B cell (primary cell): ENCODE results near the gene ACOXL. TPM values are rescaled to one million over a fixed set of nuclear protein-coding genes. Genes with fewer than 3 reads are reported as not detected.

Experiments used
- ATAC-seq: fragments of 200-7000 bp; cut with Tn5 transposase; one replicate; pipeline ENCODE4 v1.10.0; 2021; ENCODE audit warnings: low read depth, mild to moderate bottlenecking, moderate number of reproducible peaks, moderate library complexity
- CTCF ChIA-PET: fragments of 350-600 bp; sonication (Branson Sonifier 250); formaldehyde crosslinking; loops from one replicate; lab custom pipeline; 2021; ENCODE audit warnings: antibody characterized with exemption, inconsistent platforms; lab: Charles Lee
- POLR2A ChIA-PET: fragments of 350-600 bp; sonication (Branson Sonifier 250); formaldehyde crosslinking; loops from one replicate; lab custom pipeline; 2021; ENCODE audit warnings: antibody characterized with exemption; lab: Charles Lee
- DNase-seq: peaks from one replicate; pipeline ENCODE4 v3.0.0; 2013
- H2AFZ ChIP-seq: 2 replicates; pipeline ENCODE4 v1.6.1; 2012; ENCODE audit warnings: mild to moderate bottlenecking, low read depth, low read length; ENCODE audit not compliant: insufficient read depth, poor library complexity, severe bottlenecking
- H3K27ac ChIP-seq, 2 donors: 1 replicate in 1 of 2; 2 replicates in 1 of 2; pipeline ENCODE4 v1.5.1; 2012 to 2013; ENCODE audit warnings: low read length in 2 of 2, mild to moderate bottlenecking in 2 of 2, moderate library complexity in 1 of 2
- H3K27me3 ChIP-seq, 4 experiments: fragments of 200-600 bp in 1 of 4; sonication (generic) in 1 of 4; replicated peaks in 1 of 4; 1 replicate in 2 of 4; 2 replicates in 2 of 4; pipeline versions ENCODE4 v1.6.1 to v1.7.0; 2013 to 2016; ENCODE audit warnings: low read length in 3 of 4, mild to moderate bottlenecking in 2 of 4, mixed read lengths in 1 of 4, moderate library complexity in 1 of 4; ENCODE audit not compliant: insufficient read depth in 4 of 4, control insufficient read depth in 3 of 4; ENCODE audit errors: control extremely low read depth in 1 of 4
- H3K36me3 ChIP-seq, 2 experiments: replicated peaks in 1 of 2; 1 replicate in 1 of 2; 2 replicates in 1 of 2; pipeline versions ENCODE4 v1.6.1 to v1.7.1; 2013; ENCODE audit warnings: low read length in 1 of 2; ENCODE audit not compliant: insufficient read depth in 2 of 2, control insufficient read depth in 1 of 2; ENCODE audit errors: control extremely low read depth in 1 of 2, extremely low read depth in 1 of 2
- H3K4me1 ChIP-seq, 2 donors: fragments of 200-600 bp in 1 of 2; sonication (generic) in 1 of 2; 1 replicate in 1 of 2; 2 replicates in 1 of 2; pipeline versions ENCODE4 v1.5.1 to v1.6.1; 2013 to 2017; ENCODE audit warnings: low read length in 2 of 2; ENCODE audit not compliant: control insufficient read depth in 2 of 2, insufficient read depth in 2 of 2
- H3K4me2 ChIP-seq: replicated peaks from 2 replicates; pipeline ENCODE3; 2012; ENCODE audit warnings: mild to moderate bottlenecking, low read depth, low read length; ENCODE audit not compliant: poor library complexity, severe bottlenecking
- H3K4me3 ChIP-seq, 5 experiments: fragments of 200-600 bp in 1 of 5; sonication (generic) in 1 of 5; 1 replicate in 3 of 5; 2 replicates in 2 of 5; pipeline versions ENCODE4 v1.5.1 to v1.7.0; 2011 to 2016; ENCODE audit warnings: low read length in 4 of 5, mild to moderate bottlenecking in 4 of 5, low read depth in 2 of 5, control low read depth in 1 of 5, moderate library complexity in 1 of 5; ENCODE audit not compliant: insufficient read depth in 1 of 5; ENCODE audit errors: control extremely low read depth in 1 of 5, extremely low read depth in 1 of 5
- H3K79me2 ChIP-seq: fragments of 200-600 bp; sonication (generic); one replicate; pipeline ENCODE4 v1.6.0; 2016; ENCODE audit warnings: low read length; ENCODE audit not compliant: control insufficient read depth, insufficient read depth
- H3K9ac ChIP-seq: fragments of 200-600 bp; sonication (generic); 2 replicates; pipeline ENCODE4 v1.6.1; 2017; ENCODE audit warnings: mild to moderate bottlenecking, low read length, moderate library complexity
- H3K9me3 ChIP-seq, 3 donors: one replicate each; pipeline versions ENCODE4 v1.6.1 to v1.7.1; 2013; ENCODE audit warnings: low read length in 2 of 3; ENCODE audit not compliant: control insufficient read depth in 2 of 3, insufficient read depth in 1 of 3; ENCODE audit errors: control extremely low read depth in 1 of 3
- H4K20me1 ChIP-seq: 2 replicates; pipeline ENCODE4 v1.6.0; 2012; ENCODE audit warnings: mild to moderate bottlenecking, low read length; ENCODE audit not compliant: insufficient read depth, control insufficient read depth, poor library complexity, severe bottlenecking
- H3K27ac Mint-ChIP-seq: one replicate; pipeline ENCODE4 v1.8.0; 2021; ENCODE audit warnings: mixed read lengths
- H3K27me3 Mint-ChIP-seq: one replicate; pipeline ENCODE4 v1.8.0; 2021; ENCODE audit warnings: mixed read lengths
- H3K4me1 Mint-ChIP-seq: one replicate; pipeline ENCODE4 v1.8.0; 2021; ENCODE audit warnings: mixed read lengths
- H3K4me3 Mint-ChIP-seq: one replicate; pipeline ENCODE4 v1.8.0; 2021; ENCODE audit warnings: mixed read lengths
- H3K9me3 Mint-ChIP-seq: one replicate; pipeline ENCODE4 v1.8.0; 2022; ENCODE audit warnings: mixed read lengths; ENCODE audit not compliant: insufficient read depth
- EZH2 ChIP-seq: IDR thresholded peaks from 2 replicates; pipeline ENCODE4 v1.6.1; 2012; ENCODE audit warnings: borderline replicate concordance, low read depth, mild to moderate bottlenecking, moderate library complexity, low read length; ENCODE audit not compliant: insufficient read depth, poor library complexity, severe bottlenecking
- WGBS: methylation state at CpG from one replicate; pipeline ENCODE4 v1.1.5; 2013; ENCODE audit warnings: missing lambda C conversion rate; ENCODE audit not compliant: insufficient coverage; 5-methylcytosine and 5-hydroxymethylcytosine counted together
- intact Hi-C: fragments of 100-400 bp; cut with micrococcal nuclease; formaldehyde crosslinking; loops from one replicate; pipeline ENCODE4 v1.10.0; 2022
- polyA plus RNA-seq: library from polyadenylated mRNA; depleted of rRNA; stranded (reverse); fragments of >200 nt; gene quantifications from 2 replicates; pipeline ENCODE4 v1.2.3, GENCODE V29; 2012
- total RNA-seq, 2 donors: library from RNA; stranded (reverse); fragments of 120-200 nt in 1 of 2; gene quantifications; 1 replicate in 1 of 2; 2 replicates in 1 of 2; pipeline versions ENCODE4 v1.2.3 to v1.2.4, GENCODE V29; 2013 to 2022
- TF ChIP-seq, protein P1 (sequence below): fragments of 200-600 bp; IDR thresholded peaks from one replicate; pipeline ENCODE4 v1.8.0; 2022; ENCODE audit warnings: antibody characterized with exemption, mild to moderate bottlenecking

Gene ACOXL
- total and polyA plus RNA-seq, 2 donors (not counting 1 experiment from before 2014, with no cell fraction given), result 0.06 TPM; not detected in 1

DNA sequence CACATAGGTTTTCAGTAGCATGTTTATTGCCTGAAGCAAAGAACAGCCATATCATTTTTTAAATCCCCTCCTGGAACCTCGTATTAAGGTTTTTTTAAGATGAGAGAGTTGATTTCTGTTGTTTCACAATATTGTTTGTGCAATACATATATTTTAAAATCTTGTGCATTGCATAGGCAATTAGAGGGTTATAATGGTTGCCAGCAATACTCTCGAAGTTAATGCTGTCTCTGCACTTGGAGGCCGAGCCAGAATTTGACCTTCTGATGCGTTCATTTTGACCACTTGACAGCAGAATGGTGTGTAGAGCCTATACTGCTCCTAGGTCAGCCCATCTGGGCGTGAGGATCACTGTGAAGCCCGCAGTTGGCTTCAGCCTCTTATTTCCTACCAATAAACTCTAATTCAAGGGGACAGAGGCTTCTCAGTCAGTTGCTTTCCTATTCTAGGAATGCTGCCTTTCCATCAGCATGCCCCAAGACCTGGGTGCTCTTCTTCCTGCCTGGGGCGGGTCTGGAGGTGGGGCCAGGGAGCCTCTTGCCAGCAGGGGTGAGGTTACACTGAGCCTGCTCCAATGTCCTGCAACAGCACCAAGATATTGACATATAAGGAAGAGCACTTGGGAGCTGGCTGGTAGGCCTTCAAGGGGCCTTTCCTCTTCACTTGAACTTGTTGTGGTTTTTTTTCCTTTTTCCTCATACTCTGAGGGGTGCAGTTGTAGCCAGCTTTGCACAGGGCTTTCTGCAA lies 297.0 kb downstream of the ACOXL start:
- Histone ChIP-seq H3K9ac (no peak overlapping the region), H3K27ac (no peak overlapping the region), H3K79me2 (no peaks in the 10 kb centered on the region), H3K36me3 (no peaks in the 10 kb centered on the region), H3K4me2 (no peak overlapping the region), H3K9me3 (peaks cover 0 to 3% (median 0%) of the 10 kb centered on the region in 3 donors), H2AFZ (no peak overlapping the region), H3K27me3 (no peaks in the 10 kb centered on the region), H3K4me1 (no peaks in the 10 kb centered on the region), H3K4me3 (no peak overlapping the region), H4K20me1 (no peaks in the 10 kb centered on the region)
- Mint-ChIP-seq H3K27me3 (peaks cover 15% of the 10 kb centered on the region), H3K27ac (no peak overlapping the region), H3K4me1 (no peaks in the 10 kb centered on the region), H3K4me3 (no peak overlapping the region), H3K9me3 (no peaks in the 10 kb centered on the region)
- ATAC-seq (no peak), DNase-seq (no peak)
- WGBS, result 97% methylated on average over 5 of the region's 7 CpGs
- ChIA-PET POLR2A (no interaction called here), CTCF (interaction anchor here (1.5 kb wide), 1 partner anchor 218 kb away, joined by 4 read pairs; no protein-coding TSS in a partner anchor)
- intact Hi-C loops, result no loop called here
- TF ChIP-seq EZH2, result no peak

DNA sequence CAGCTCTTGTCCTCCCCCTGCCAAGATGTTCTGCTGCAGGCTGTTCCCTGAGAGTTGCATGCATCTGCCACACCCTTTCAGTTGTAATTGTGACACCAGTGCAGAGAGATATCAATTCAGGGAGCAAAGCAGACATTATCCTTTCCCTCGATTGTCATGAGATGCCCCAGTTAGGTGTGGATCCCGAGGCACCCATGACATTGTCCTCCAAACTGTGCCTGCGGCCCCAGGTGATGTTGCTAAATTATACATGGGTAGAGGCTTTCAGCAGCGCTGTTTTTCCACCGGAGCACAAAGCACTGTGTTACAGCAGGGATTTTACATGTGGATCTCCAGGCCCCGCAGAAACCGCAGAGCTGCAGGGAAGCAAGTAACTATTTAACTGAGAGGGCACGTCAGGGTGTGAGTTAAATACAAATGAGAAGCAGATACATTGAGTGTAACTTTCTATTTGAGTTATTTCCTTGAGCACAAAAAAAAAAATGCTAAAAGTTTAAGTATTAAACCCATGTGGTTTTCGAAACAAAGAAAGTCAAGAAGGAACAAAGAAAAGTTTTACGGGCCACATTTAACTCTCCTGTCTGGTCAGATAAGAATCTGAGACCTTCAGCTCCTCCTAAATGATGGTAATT lies 298.0 kb downstream of the ACOXL start:
- Histone ChIP-seq H4K20me1 (no peaks in the 10 kb centered on the region), H3K9ac (no peak overlapping the region), H3K27ac (no peak overlapping the region), H3K4me1 (no peaks in the 10 kb centered on the region), H3K27me3 (no peaks in the 10 kb centered on the region), H3K4me3 (no peak overlapping the region), H3K36me3 (no peaks in the 10 kb centered on the region), H3K9me3 (peaks cover 0 to 3% (median 0%) of the 10 kb centered on the region in 3 donors), H3K79me2 (no peaks in the 10 kb centered on the region), H2AFZ (no peak overlapping the region), H3K4me2 (no peak overlapping the region)
- Mint-ChIP-seq H3K4me3 (no peak overlapping the region), H3K9me3 (no peaks in the 10 kb centered on the region), H3K4me1 (no peaks in the 10 kb centered on the region), H3K27me3 (peaks cover 15% of the 10 kb centered on the region), H3K27ac (no peak overlapping the region)
- ATAC-seq (no peak), DNase-seq (no peak)
- POLR2A ChIA-PET, result no interaction called here
- 91% methylated on average over 7 of the region's 10 CpGs for WGBS
- intact Hi-C loops, result no loop called here
- CTCF ChIA-PET, result no interaction called here
- TF ChIP-seq EZH2, result no peak
- TF ChIP-seq, protein P1, sequence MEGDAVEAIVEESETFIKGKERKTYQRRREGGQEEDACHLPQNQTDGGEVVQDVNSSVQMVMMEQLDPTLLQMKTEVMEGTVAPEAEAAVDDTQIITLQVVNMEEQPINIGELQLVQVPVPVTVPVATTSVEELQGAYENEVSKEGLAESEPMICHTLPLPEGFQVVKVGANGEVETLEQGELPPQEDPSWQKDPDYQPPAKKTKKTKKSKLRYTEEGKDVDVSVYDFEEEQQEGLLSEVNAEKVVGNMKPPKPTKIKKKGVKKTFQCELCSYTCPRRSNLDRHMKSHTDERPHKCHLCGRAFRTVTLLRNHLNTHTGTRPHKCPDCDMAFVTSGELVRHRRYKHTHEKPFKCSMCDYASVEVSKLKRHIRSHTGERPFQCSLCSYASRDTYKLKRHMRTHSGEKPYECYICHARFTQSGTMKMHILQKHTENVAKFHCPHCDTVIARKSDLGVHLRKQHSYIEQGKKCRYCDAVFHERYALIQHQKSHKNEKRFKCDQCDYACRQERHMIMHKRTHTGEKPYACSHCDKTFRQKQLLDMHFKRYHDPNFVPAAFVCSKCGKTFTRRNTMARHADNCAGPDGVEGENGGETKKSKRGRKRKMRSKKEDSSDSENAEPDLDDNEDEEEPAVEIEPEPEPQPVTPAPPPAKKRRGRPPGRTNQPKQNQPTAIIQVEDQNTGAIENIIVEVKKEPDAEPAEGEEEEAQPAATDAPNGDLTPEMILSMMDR, result no peak
